ENCODE data around the gene EEF2.
"Not testable (repeated sequence)": the region's sequence is repeated elsewhere in the genome, so short reads cannot be mapped to it uniquely, and the experiment has no call there.

Gene EEF2

DNA sequence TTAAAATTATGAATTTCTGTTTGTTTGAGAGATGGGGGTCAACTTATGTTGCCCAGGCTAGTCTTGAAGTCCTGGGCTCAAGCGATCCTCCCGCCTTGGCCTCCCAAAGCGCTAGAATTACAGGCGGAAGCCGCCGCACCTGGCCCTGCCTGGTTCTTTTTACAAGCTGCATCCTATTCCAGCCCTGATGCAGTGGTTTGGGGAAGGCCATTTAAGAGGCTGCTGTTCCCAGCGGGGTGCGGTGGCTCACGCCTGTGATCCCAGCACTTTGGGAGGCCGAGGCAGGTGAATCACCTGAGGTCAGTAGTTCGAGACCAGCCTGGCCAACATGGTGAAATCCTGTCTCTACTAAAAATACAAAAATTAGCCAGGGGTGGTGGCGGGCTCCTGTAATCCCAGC is 17.3 kb downstream of the EEF2 start:
- DNase-seq: not testable (repeated sequence)

GRCh38 chr19:3966051-3967017 is 18.9 kb downstream of the EEF2 start:
- DNase-seq: no peak

GRCh38 chr19:3964256-3965194 is 20.7 kb downstream of the EEF2 start:
- DNase-seq: no peak

- no peak for DNase-seq
Observed at GRCh38 chr19:3963458-3964255, 21.6 kb downstream of the EEF2 start.

- DNase-seq: no peak
Observed at GRCh38 chr19:3961007-3961406, 24.3 kb downstream of the EEF2 start.

DNA sequence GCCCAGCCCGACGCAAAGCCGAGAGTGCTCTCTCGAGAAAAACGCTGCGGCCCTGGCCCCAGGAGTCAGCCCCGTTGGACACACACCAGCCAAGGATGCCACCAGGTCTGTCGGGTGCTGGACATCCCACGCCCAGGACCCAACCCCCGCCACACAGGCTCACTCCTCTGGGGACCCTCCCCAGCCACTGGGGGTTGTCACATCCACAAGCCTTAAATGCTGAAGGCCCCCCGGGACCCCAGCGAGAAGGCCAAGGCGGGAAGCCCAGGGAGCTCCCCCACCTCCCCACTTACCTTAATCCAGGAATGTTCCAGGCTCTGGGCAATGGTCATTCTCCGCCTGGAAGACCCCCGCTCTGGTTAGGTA is 25.5 kb downstream of the EEF2 start:
- DNase-seq: no peak

DNA sequence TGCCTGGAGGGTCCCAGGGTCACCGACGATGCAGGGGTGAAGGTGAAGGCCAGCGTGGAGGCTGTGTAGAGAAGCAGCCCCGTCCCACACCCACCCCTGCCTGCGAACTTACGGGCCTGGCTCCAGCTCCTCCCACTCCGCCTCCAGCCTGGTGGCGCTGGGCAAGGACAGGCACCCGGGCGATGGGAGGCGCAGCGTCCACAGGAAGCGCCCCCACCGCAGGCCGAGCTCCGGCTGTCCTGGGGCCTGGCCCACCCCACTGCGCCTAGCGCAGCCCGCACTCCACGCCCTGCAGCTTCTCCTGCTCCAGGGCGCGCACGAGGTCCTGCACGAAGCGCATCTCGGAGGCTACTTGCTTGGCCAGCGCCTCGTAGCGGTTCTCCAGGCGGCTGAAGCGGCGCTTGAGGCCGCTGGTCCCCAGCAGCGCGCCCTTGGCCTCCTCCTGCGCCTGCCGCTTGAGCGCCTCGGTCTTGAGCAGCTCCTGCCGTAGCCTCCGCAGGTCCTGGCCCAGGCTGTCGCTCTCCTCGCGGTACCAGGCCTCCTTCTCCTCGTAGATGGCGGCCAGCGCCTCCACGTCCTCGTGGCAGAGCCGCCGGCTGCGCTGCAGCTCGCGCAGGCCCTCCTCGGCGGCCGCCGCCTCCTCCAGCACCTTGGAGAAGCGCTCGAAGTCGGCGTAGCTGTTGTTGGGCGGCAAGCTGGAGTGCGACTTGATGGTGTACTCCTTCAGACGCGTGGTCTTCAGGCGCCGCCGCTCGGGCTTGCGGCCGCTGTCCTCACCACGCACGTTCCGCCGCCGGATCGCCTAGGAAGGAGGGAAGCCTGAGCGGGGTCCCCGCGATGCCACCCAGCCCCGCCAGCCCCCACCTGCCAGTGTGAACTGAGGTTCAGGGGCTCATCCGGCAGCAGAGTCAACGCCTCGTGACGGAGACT is 26.2 kb downstream of the EEF2 start:
- no peak for DNase-seq

DNA sequence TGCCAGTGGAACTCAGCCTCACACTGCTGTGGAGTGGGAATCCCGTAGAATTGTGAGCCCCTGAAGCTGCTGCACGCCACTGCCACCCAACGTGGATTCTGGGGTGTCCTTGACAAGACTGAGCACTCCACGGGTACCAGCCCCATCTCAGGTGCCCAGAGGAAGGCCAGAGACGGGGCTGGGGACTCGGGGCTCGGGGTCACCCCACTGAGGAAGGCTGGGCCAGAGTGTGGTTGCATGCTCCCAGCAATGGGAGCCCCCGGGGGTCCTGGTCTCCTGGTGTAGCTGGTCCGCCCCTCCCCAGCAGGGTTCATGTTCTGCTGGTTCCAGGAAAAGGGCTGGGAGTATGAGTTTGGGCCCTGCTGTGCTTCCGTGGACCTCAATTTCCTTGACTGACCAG is 29.6 kb downstream of the EEF2 start:
- no peak for DNase-seq

GRCh38 chr19:3955276-3955675 is 30.0 kb downstream of the EEF2 start:
- DNase-seq: not testable (repeated sequence)

DNA sequence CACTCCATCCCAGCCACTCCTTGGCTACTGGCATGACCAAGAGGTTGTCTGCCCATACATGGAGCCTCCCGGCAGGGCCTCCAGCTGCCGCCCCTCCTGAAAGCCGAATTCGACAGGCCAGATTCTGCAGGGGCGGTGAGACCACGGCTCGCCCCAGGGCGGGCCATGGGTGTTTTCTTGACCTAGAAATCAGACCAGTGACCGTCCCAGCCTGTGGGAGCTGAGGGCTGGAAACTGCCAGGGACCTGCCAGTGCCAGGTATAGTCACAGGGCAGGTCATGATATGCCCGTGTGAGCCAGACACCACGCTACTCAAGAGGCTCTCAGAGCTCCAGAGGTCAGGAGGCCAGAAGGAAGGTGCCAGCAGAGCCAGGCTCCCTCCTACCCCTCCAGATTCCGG is 31.2 kb downstream of the EEF2 start:
- DNase-seq: no peak

GRCh38 chr19:3952755-3953276 is 32.4 kb downstream of the EEF2 start:
- not testable (repeated sequence) for DNase-seq

DNA sequence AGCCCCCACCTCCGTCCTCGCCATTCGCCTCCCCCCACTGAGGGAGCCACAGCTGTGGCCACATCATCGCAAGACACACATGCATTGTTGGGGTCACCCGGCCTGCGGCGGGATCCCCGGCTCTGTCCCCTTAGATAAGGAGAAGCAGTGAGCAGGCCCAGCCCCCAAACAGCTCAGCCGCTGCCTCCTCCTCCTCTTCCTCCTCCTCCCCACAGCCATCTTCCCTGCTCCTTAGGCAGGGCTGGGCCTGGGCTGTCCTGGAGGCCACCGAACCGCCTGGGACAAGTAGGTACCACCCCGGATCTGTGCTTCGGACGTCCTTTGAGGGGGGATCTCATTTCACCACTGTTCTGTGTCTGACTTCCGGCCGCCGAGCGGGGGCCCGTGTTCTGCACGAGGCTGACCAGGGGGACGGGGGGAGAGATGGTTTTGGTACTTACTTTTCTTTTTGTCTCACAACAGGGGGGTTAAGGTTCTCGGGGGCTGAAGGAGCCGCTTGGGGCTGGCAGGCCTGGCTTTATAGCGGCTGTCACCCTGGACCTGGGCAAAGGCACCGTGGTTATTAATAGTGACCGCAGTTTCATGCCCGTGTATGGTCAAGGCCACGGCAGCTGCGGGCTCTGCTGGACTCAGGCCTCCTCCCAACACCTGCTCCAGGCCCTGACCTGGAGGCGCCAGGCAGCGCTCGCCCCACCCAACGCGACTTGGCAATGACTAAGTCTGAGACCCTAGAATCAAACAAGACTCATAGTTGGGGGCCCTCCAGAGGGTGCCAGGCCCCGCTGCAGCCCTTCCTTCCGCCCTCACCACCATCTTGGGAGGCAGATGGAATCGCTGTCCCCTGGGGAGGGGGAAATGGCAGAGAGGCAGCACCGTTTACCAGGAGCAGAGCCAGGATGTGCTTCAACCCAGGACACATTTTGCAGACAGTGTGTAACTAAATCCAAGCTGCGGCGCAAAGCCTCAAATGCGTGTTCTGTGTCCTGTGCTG is 34.1 kb downstream of the EEF2 start:
- no peak for DNase-seq

DNA sequence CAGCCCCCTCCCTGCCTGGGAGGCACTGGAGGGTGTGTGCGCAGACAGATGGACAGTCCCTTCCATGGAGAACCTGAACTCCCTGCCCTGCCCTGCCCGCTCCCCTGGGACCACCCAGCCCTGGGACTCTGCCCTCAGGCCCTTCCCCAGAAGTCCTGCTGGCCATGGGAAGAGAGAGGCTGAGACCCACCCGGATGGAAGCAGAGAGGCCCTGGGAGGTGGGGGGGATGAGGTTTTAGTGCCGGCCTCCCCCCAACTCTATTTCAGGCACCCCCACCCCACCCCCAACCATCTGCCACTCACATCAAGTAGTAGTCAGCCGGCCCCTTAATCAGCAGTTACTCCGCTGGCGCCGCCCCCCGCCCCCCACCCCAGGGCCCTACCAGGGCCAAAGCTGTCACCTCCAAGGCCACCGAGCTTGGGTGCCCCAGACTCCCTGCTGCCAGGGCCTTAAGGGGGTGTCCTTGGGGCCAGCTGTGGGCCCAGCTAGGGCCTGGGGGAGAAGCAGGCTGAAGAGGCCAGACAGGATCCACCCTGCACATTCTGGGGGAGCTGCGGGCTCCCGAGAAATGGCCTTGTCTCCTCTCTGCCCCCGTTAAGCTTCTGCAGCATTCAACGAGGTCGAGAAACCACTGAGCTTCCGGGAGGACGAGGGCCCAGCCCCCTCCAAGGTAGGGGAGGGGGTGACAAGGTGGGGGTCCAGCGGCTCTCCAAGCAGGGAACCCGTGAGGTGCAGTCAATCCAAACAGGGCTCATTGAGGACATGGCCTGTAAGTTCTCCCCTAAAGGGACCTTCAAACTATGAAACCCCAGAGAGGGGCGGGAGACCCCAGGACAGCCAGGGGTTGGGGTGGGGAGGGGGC is 35.0 kb downstream of the EEF2 start:
- DNase-seq: no peak

DNA sequence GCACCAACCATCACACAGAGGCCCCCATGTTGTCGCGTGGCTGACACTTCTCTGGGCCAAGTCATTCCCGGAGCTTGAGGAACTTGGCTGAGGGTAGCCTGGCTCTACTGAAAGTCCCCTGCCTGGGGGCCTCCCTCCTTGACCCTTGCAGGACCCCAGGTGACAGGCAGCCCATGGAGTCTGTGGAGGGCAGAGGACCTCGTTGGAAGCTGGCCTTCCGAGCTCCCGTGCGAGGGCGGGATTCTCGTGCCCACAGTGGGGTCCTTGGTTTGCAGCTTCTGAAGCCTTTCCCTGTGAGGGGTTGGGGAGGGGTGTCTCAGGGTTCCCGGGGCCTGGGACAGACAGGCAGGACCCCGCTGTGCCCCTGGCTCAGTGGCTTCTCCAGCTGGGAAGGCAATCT is 36.0 kb downstream of the EEF2 start:
- no peak for DNase-seq

GRCh38 chr19:3947316-3947933 is 37.8 kb downstream of the EEF2 start:
- not testable (repeated sequence) for DNase-seq

- DNase-seq: no peak
Observed at GRCh38 chr19:3945838-3946237, 39.4 kb downstream of the EEF2 start.

- no peak for DNase-seq
Observed at GRCh38 chr19:3944018-3944721, 41.1 kb downstream of the EEF2 start.

All from left hindlimb (tissue), 1 donor.